GM19239 (cell line): ENCODE measurements around the gene MAPKAP1.

Experiments used
- DNase-seq: peaks from one replicate; pipeline ENCODE4 v3.0.0; 2011; ENCODE audit warnings: low spot score; ENCODE audit not compliant: insufficient read length
- FAIRE-seq: peaks from 2 replicates; lab custom pipeline; 2011; peaks lifted over from hg19 to GRCh38; lab: Jason Lieb, UNC

Gene MAPKAP1

GRCh38 chr9:125549039-125549438, 158.0 kb downstream of the MAPKAP1 start:
- no peak for DNase-seq
- FAIRE-seq = no peak

DNA sequence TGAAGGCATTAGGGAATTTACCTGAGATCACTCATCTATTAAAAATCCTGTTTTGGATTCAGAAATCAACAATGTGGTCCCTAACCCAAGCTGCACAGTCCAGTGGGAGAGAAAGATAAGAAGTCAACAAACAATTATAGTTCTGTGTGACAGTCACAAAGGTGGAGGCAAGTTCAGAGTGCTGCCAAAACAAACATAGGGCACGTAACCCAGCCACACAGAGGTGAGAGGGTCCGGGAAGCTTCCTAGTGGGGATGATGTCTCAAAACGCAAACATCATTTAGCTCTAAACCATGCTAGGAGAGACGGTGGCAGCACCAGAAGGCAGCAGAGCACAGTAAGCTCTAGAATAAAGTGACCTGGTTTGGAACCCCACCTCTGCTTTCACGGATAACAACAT, 158.9 kb downstream of the MAPKAP1 start:
- DNase-seq (no peak), FAIRE-seq (no peak)

- FAIRE-seq (no peak), DNase-seq (no peak)
These were observed 159.6 kb downstream of the MAPKAP1 start for GRCh38 chr9:125547368-125547767.

- DNase-seq (no peak), FAIRE-seq (no peak)
These were observed 161.2 kb downstream of the MAPKAP1 start for GRCh38 chr9:125545845-125546244.

GRCh38 chr9:125544988-125545651, 161.9 kb downstream of the MAPKAP1 start:
- FAIRE-seq (no peak), DNase-seq (no peak)

DNA sequence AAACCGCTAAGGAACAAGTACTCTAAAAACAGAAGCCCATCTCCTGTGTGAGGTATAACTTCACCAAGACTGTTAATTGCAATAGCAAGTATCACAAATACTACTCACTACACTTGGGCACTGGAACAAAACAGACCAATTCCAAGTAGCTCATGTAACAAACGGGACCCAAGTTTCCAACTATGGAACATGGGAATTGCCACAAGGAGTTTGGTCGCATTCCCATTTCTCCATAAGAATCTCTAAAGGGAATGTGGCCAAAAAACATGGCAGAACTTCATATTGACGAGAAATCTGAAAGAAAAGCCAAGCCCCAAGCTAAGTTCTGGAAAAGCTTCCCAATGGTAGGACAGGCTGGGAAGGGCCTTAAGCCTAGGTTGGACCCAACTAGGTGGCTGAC, 162.5 kb downstream of the MAPKAP1 start:
- no peak for FAIRE-seq
- DNase-seq = no peak

GRCh38 chr9:125541840-125542243, 165.2 kb downstream of the MAPKAP1 start:
- no peak for DNase-seq

GRCh38 chr9:125540497-125540896, 166.5 kb downstream of the MAPKAP1 start:
- FAIRE-seq (no peak), DNase-seq (no peak)

More at GRCh38 chr9:125541840-125542243, 165.2 kb downstream of the MAPKAP1 start:
- FAIRE-seq = no peak

- no peak for DNase-seq
- no peak for FAIRE-seq
These were observed 168.9 kb downstream of the MAPKAP1 start for GRCh38 chr9:125538092-125538473.

- FAIRE-seq = no peak
These were observed 169.4 kb downstream of the MAPKAP1 start for GRCh38 chr9:125537442-125538091.

GRCh38 chr9:125536776-125537175, 170.2 kb downstream of the MAPKAP1 start:
- no peak for DNase-seq
- no peak for FAIRE-seq

More at GRCh38 chr9:125537442-125538091, 169.4 kb downstream of the MAPKAP1 start:
- no peak for DNase-seq

- DNase-seq = no peak
- no peak for FAIRE-seq
These were observed 170.7 kb downstream of the MAPKAP1 start for GRCh38 chr9:125536167-125536772.

- no peak for FAIRE-seq
- DNase-seq = no peak
These were observed 171.9 kb downstream of the MAPKAP1 start for GRCh38 chr9:125534971-125535701.

GRCh38 chr9:125532812-125533594, 174.0 kb downstream of the MAPKAP1 start:
- no peak for FAIRE-seq
- no peak for DNase-seq

DNA sequence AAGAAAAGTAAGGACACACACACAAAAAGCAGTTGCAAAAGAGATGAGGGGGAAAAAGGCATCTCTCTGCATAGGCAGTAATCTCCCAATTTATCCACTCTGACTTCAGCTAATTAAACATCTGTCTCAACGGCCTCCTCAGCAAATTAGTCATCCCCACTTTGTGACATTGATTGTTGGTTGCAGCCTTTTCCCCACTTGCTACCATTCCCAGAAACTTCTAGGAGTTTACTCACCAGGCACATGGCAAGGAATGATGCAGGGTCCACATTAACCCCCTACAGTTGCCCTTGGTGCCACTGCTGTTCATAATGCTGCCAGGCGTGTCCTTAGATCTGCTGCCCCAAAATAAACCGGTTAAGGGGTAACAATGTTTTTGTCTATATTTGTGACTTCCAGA, 174.6 kb downstream of the MAPKAP1 start:
- no peak for FAIRE-seq
- DNase-seq = no peak

- FAIRE-seq (peak; percentile 91), DNase-seq (no peak)
These were observed 177.2 kb downstream of the MAPKAP1 start for GRCh38 chr9:125529589-125530515.

DNA sequence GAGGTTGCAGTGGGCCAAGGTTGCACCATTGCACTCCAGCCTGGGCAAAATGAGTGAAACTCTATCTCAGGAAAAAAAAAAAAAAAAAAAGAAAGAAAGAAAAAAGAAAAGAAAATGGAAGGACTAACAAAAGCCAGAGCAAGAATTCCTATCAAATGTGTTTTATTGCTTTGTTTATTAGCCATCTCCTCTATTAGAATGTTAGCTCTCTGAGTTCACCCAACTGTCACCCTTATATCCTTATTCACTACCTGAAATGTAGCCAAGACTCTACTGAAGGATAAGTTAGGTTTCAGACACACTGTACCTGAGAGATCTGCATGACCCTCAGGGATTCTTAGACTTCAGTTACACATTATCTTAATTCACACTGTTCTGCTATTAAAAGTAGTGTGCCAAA, 177.9 kb downstream of the MAPKAP1 start:
- FAIRE-seq = peak; percentile 71

GRCh38 chr9:125527471-125528002, 179.5 kb downstream of the MAPKAP1 start:
- FAIRE-seq (peak; percentile 40), DNase-seq (no peak)

More for the DNA sequence above, 177.9 kb downstream of the MAPKAP1 start:
- DNase-seq = no peak
